C4-2B (cell line): Measurements from ENCODE around the gene DTWD1.

Source experiments
- ZFX ChIP-seq: fragments of 450-650 bp; IDR thresholded peaks from 2 replicates; pipeline ENCODE4 v1.6.1; 2017
- TF ChIP-seq, protein P1 (sequence below): fragments of 450-650 bp; conservative IDR thresholded peaks from 2 replicates; pipeline ENCODE4 v1.5.1; 2017; ENCODE audit warnings: mild to moderate bottlenecking

GRCh38 chr15:49688135-49688790 is 67.4 kb downstream of the DTWD1 start:
- TF ChIP-seq, protein P1, sequence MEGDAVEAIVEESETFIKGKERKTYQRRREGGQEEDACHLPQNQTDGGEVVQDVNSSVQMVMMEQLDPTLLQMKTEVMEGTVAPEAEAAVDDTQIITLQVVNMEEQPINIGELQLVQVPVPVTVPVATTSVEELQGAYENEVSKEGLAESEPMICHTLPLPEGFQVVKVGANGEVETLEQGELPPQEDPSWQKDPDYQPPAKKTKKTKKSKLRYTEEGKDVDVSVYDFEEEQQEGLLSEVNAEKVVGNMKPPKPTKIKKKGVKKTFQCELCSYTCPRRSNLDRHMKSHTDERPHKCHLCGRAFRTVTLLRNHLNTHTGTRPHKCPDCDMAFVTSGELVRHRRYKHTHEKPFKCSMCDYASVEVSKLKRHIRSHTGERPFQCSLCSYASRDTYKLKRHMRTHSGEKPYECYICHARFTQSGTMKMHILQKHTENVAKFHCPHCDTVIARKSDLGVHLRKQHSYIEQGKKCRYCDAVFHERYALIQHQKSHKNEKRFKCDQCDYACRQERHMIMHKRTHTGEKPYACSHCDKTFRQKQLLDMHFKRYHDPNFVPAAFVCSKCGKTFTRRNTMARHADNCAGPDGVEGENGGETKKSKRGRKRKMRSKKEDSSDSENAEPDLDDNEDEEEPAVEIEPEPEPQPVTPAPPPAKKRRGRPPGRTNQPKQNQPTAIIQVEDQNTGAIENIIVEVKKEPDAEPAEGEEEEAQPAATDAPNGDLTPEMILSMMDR = no peak
- no peak for TF ChIP-seq ZFX
